Keratinocyte (primary cell): ENCODE measurements around the gene XKR3. TPM values are rescaled to one million over a fixed set of nuclear protein-coding genes. Genes with fewer than 3 reads are reported as not detected.

Experiments used
- DNase-seq: peaks from one replicate; pipeline ENCODE4 v3.0.0-alpha.2; 2011; ENCODE audit warnings: low read depth, missing footprints, low spot score
- FAIRE-seq: peaks from 2 replicates; lab custom pipeline; 2011; peaks lifted over from hg19 to GRCh38; lab: Jason Lieb, UNC
- H2AFZ ChIP-seq: 2 replicates; pipeline ENCODE4 v1.6.0; 2012; ENCODE audit warnings: low read length, control low read depth, inconsistent platforms; ENCODE audit not compliant: control insufficient read depth
- H3K27ac ChIP-seq: 2 replicates; pipeline ENCODE4 v1.5.1; 2011; ENCODE audit warnings: low read length; ENCODE audit not compliant: control insufficient read depth, insufficient read depth
- H3K27me3 ChIP-seq: 3 replicates; pipeline ENCODE4 v1.6.0; 2011; ENCODE audit warnings: low read length; ENCODE audit not compliant: control insufficient read depth, insufficient read depth; ENCODE audit errors: extremely low read depth
- H3K36me3 ChIP-seq, 2 experiments: 2 replicates in 1 of 2; 3 replicates in 1 of 2; pipeline ENCODE4 v1.5.1; 2011; ENCODE audit warnings: low read length in 2 of 2, mild to moderate bottlenecking in 1 of 2; ENCODE audit not compliant: control insufficient read depth in 2 of 2, insufficient read depth in 2 of 2; ENCODE audit errors: extremely low read depth in 1 of 2
- H3K4me1 ChIP-seq: 3 replicates; pipeline ENCODE4 v1.5.1; 2011; ENCODE audit warnings: low read length; ENCODE audit not compliant: control insufficient read depth, insufficient read depth; ENCODE audit errors: extremely low read depth
- H3K4me2 ChIP-seq: 3 replicates; pipeline ENCODE4 v1.6.0; 2011; ENCODE audit warnings: low read depth, low read length; ENCODE audit not compliant: control insufficient read depth, insufficient read depth; ENCODE audit errors: extremely low read depth
- H3K4me3 ChIP-seq, 3 experiments: fragments of 200-600 bp in 1 of 3; sonication (generic) in 1 of 3; 2 replicates in 2 of 3; 3 replicates in 1 of 3; pipeline ENCODE4 v1.5.1; 2011 to 2016; ENCODE audit warnings: low read length in 3 of 3, mild to moderate bottlenecking in 3 of 3, control low read depth in 2 of 3, inconsistent platforms in 1 of 3, low read depth in 1 of 3, mixed read lengths in 1 of 3, mixed run types in 1 of 3, moderate library complexity in 1 of 3; ENCODE audit not compliant: control insufficient read depth in 2 of 3, insufficient read depth in 2 of 3; ENCODE audit errors: extremely low read depth in 1 of 3
- H3K79me2 ChIP-seq: 2 replicates; pipeline ENCODE4 v1.6.0; 2012; ENCODE audit warnings: low read length; ENCODE audit not compliant: control insufficient read depth, insufficient read depth
- H3K9ac ChIP-seq: 3 replicates; pipeline ENCODE4 v1.6.0; 2011; ENCODE audit warnings: low read length; ENCODE audit not compliant: control insufficient read depth, insufficient read depth; ENCODE audit errors: extremely low read depth
- H3K9me1 ChIP-seq: 3 replicates; pipeline ENCODE4 v1.6.0; 2011; ENCODE audit warnings: low read length; ENCODE audit not compliant: control insufficient read depth, insufficient read depth; ENCODE audit errors: extremely low read depth
- H3K9me3 ChIP-seq: 2 replicates; pipeline ENCODE4 v1.5.1; 2012; ENCODE audit warnings: low read depth, low read length; ENCODE audit not compliant: control insufficient read depth
- H4K20me1 ChIP-seq: 3 replicates; pipeline ENCODE4 v1.6.0; 2011; ENCODE audit warnings: low read length; ENCODE audit not compliant: control insufficient read depth, insufficient read depth; ENCODE audit errors: extremely low read depth
- EZH2 ChIP-seq: IDR thresholded peaks from one replicate; pipeline ENCODE4 v1.6.1; 2012; ENCODE audit warnings: inconsistent platforms, mild to moderate bottlenecking, low read length, moderate library complexity
- dilution Hi-C: fragments of 300-500 bp; cut with MboI; formaldehyde crosslinking; loops from one replicate; pipeline ENCODE4 v1.7.0; 2020; ENCODE audit warnings: low sequenced_read_pairs; ENCODE audit not compliant: extremely low pct_ligation_motif_present
- polyA plus RNA-seq, 5 experiments: library from polyadenylated mRNA; depleted of rRNA in 3 of 5; stranded (reverse) in 3 of 5; stranded (forward) in 1 of 5; unstranded in 1 of 5; fragments of >200 nt; gene quantifications; 1 replicate in 1 of 5; 2 replicates in 3 of 5; 3 replicates in 1 of 5; pipeline versions ENCODE4 v1.2.1 to v1.2.3, GENCODE V29; 2011 to 2012; ENCODE audit warnings: missing spikeins in 2 of 5, low read depth in 1 of 5, low replicate concordance in 1 of 5
- TF ChIP-seq, protein P1 (sequence below), 3 experiments: IDR thresholded peaks in 1 of 3; conservative IDR thresholded peaks in 1 of 3; optimal IDR thresholded peaks in 1 of 3; 2 replicates in 2 of 3; 3 replicates in 1 of 3; pipeline versions ENCODE3 to v1.5.1; 2011; ENCODE audit warnings: low read length in 3 of 3, mild to moderate bottlenecking in 3 of 3, moderate library complexity in 2 of 3, control low read depth in 1 of 3, inconsistent platforms in 1 of 3; ENCODE audit not compliant: insufficient read depth in 2 of 3; ENCODE audit errors: extremely low read depth in 1 of 3

XKR3 gene
- polyA plus RNA-seq, 1 donor (not counting 4 experiments of a cell fraction or from before 2014, with no cell fraction given): not detected

DNA sequence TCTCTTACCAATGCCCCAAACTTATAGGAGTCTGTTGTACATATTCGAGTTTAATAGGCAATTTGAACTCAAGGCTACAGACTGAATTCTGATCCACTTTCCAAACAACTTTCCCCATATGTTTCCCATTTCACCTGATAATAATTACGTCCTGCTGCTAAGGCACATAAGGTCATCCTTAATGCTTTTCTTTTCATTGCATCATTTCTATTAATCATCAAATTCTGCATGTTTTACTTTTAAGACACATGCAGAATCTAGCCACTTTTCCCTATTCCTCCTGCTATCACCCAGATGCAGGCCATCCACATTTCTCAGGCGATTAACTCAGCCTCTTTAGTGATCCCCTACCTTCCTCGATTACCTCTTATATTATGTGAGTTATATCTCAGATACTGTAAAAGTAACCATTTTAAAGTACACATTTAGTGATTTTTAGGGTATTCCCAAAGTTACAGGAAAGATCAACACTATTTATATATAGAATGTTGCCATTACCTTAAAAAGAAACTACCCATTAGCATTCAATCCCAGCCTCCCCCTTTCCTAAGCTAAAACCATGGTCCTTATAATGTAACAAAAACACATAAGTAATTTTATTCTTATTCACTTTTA lies 14.9 kb downstream of the XKR3 start:
- Histone ChIP-seq H4K20me1 (no peaks in the 10 kb centered on the region), H3K9me1 (no peaks in the 10 kb centered on the region), H3K4me3 (no peak overlapping the region), H3K4me1 (no peaks in the 10 kb centered on the region), H3K27ac (no peak overlapping the region), H3K9me3 (no peaks in the 10 kb centered on the region), H2AFZ (no peak overlapping the region), H3K27me3 (no peaks in the 10 kb centered on the region), H3K79me2 (no peaks in the 10 kb centered on the region), H3K4me2 (no peak overlapping the region), H3K36me3 (no peaks in the 10 kb centered on the region), H3K9ac (no peak overlapping the region)
- no peak for TF ChIP-seq EZH2
- TF ChIP-seq, protein P1, sequence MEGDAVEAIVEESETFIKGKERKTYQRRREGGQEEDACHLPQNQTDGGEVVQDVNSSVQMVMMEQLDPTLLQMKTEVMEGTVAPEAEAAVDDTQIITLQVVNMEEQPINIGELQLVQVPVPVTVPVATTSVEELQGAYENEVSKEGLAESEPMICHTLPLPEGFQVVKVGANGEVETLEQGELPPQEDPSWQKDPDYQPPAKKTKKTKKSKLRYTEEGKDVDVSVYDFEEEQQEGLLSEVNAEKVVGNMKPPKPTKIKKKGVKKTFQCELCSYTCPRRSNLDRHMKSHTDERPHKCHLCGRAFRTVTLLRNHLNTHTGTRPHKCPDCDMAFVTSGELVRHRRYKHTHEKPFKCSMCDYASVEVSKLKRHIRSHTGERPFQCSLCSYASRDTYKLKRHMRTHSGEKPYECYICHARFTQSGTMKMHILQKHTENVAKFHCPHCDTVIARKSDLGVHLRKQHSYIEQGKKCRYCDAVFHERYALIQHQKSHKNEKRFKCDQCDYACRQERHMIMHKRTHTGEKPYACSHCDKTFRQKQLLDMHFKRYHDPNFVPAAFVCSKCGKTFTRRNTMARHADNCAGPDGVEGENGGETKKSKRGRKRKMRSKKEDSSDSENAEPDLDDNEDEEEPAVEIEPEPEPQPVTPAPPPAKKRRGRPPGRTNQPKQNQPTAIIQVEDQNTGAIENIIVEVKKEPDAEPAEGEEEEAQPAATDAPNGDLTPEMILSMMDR (optimal IDR thresholded peaks at IDR 0.05 in 1 of 3, IDR thresholded peaks at IDR 0.05 in 1 of 3, conservative IDR thresholded peaks at IDR 0.05 in 1 of 3; ENCODE audit: extremely low read depth in 1 of 3, insufficient read depth in 2 of 3, low read length in 3 of 3): no peak
- no peak for FAIRE-seq
- dilution Hi-C loops: no loop called here
- DNase-seq: no peak

DNA sequence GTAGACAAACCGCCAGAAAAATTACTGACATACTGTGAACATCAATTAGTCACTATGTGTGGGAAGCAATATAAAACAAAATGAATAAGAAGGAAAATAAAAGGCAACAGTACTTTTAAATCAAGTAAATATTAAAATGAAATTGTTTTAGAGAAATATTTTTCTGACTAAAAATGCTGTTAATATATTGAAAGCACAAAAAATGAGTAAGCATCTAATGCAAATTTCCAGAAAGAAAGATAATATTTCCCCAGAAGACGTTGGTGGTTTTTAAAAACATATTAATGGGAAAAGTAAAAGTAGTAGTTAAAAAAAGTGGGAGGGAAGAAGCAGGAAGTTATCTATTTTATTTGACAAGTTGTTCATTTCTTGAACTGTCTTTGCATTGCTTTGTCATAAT lies 16.5 kb downstream of the XKR3 start:
- FAIRE-seq (no peak), DNase-seq (no peak)
- Histone ChIP-seq H3K4me2 (no peak overlapping the region), H3K4me3 (no peak overlapping the region), H3K79me2 (no peaks in the 10 kb centered on the region), H2AFZ (no peak overlapping the region), H3K9me3 (no peaks in the 10 kb centered on the region), H3K36me3 (no peaks in the 10 kb centered on the region), H3K4me1 (no peaks in the 10 kb centered on the region), H3K9ac (no peak overlapping the region), H4K20me1 (no peaks in the 10 kb centered on the region), H3K9me1 (no peaks in the 10 kb centered on the region), H3K27me3 (no peaks in the 10 kb centered on the region), H3K27ac (no peak overlapping the region)
- TF ChIP-seq, protein P1 (optimal IDR thresholded peaks at IDR 0.05 in 1 of 3, IDR thresholded peaks at IDR 0.05 in 1 of 3, conservative IDR thresholded peaks at IDR 0.05 in 1 of 3; ENCODE audit: extremely low read depth in 1 of 3, insufficient read depth in 2 of 3, low read length in 3 of 3): no peak
- TF ChIP-seq EZH2: no peak
- dilution Hi-C loops: no loop called here
